Measurements from ENCODE around the gene ZNF146.

DNA sequence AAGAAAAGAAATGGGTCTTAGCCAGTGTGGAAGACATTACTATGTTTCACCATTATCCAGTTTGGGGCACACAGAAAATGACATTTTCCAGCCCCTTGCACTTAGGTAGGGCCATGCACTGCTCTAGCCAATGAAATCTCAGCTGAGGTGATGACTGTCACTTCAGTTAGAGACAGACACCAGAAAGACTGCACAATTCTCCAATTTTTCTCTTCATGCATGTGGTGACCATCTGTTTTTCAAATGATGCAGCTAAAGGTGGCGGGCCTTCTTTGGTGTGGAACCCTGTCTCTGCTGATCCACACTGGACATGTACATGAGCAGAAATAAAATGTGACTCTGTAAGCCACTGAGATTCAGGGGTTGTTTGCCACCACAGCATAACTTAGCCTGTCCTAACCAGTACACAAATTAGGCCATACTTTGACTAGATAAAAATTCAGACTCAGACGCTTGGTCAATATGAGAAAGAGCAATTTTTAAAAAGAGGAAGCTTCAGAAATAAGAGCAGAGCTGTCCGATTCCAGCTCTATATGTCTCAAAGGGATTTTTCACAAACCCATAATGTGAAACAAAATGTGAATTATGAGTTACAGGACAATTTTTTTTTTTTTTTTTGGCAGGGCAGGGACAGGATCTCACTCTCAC, 7.2 kb upstream of the ZNF146 start:
- TF ChIP-seq POLR2A (IDR thresholded peaks at IDR 0.05) (no peak), EP300 (IDR thresholded peaks at IDR 0.05) (no peak)
- TF ChIP-seq, protein P1, sequence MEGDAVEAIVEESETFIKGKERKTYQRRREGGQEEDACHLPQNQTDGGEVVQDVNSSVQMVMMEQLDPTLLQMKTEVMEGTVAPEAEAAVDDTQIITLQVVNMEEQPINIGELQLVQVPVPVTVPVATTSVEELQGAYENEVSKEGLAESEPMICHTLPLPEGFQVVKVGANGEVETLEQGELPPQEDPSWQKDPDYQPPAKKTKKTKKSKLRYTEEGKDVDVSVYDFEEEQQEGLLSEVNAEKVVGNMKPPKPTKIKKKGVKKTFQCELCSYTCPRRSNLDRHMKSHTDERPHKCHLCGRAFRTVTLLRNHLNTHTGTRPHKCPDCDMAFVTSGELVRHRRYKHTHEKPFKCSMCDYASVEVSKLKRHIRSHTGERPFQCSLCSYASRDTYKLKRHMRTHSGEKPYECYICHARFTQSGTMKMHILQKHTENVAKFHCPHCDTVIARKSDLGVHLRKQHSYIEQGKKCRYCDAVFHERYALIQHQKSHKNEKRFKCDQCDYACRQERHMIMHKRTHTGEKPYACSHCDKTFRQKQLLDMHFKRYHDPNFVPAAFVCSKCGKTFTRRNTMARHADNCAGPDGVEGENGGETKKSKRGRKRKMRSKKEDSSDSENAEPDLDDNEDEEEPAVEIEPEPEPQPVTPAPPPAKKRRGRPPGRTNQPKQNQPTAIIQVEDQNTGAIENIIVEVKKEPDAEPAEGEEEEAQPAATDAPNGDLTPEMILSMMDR (IDR thresholded peaks at IDR 0.05): no peak
